ENCODE measurements around the gene TTK. TPM values are rescaled to one million over a fixed set of nuclear protein-coding genes. Genes with fewer than 3 reads are reported as not detected.

Gene TTK
- polyA plus RNA-seq, 3 donors = not detected

DNA sequence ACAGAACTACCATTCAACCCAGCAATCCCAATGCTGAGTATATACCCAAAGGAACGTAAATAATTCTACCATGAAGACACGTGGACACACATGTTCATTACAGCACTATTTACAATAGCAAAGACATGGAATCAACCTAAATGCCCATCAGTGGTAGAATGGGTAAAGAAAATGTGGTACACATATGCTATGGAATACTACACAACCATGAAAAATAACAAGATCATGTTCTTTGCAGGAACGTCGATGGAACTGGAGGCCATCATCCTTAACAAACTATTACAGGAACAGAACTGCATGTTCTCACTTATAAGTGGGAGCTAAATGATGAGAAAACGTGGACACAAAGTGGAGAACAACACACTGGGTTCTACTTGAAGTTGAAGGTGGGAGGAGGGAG is 34.7 kb upstream of the TTK start:
- TF ChIP-seq CTCF (IDR thresholded peaks at IDR 0.05) = no peak
- no peaks in the 10 kb centered on the region for H3K36me3 ChIP-seq (replicated peaks in 1 of 2; ENCODE audit: control insufficient read depth in 1 of 2, insufficient read depth in 2 of 2, low read length in 2 of 2)
- WGBS (ENCODE audit: insufficient coverage) = 100% methylated on average over 1 of the region's 5 CpGs
- no peaks in the 10 kb centered on the region for H3K27me3 ChIP-seq (ENCODE audit: control insufficient read depth in 2 of 2, insufficient read depth in 2 of 2, low read length in 2 of 2)
- Mint-ChIP-seq H3K27ac (no peak overlapping the region), H3K4me1 (no peaks in the 10 kb centered on the region), H3K27me3 (ENCODE audit: low read depth in 3 of 3) (peaks cover 1 to 7% (median 2%) of the 10 kb centered on the region in 3 donors), H3K9me3 (peaks cover 13 to 24% (median 19%) of the 10 kb centered on the region in 7 donors), H3K36me3 (no peaks in the 10 kb centered on the region), H3K4me3 (no peak overlapping the region)
- no peak overlapping the region for H3K9ac ChIP-seq (ENCODE audit: insufficient read depth, low read length, poor library complexity, severe bottlenecking)
- no peak overlapping the region for H2AFZ ChIP-seq (ENCODE audit: insufficient read depth, low read depth, low read length, poor library complexity, severe bottlenecking)
- no peak overlapping the region for H3K4me2 ChIP-seq (replicated peaks; ENCODE audit: extremely low read depth, low read length, poor library complexity, severe bottlenecking)
- no peaks in the 10 kb centered on the region for H3K79me2 ChIP-seq (ENCODE audit: insufficient read depth, low read length)
- H3K9me3 ChIP-seq (replicated peaks in 1 of 2; ENCODE audit: control insufficient read depth in 1 of 2, insufficient read depth in 1 of 2, low read length in 2 of 2) = peaks cover 6 to 9% of the 10 kb centered on the region in 2 donors
- H3K27ac ChIP-seq (ENCODE audit: low read depth in 1 of 2, low read length in 2 of 2) = no peak overlapping the region
- H3K4me3 ChIP-seq (replicated peaks in 1 of 3; ENCODE audit: low read depth in 2 of 3, low read length in 3 of 3) = no peak overlapping the region
- H4K20me1 ChIP-seq (ENCODE audit: insufficient read depth, low read length) = no peaks in the 10 kb centered on the region
- H3K4me1 ChIP-seq (ENCODE audit: control insufficient read depth in 1 of 2, insufficient read depth in 2 of 2, low read length in 2 of 2) = no peaks in the 10 kb centered on the region
- no peak for DNase-seq
- intact Hi-C loops (cut with micrococcal nuclease) = no loop called here

GRCh38 chr6:79971193-79971592 is 33.3 kb upstream of the TTK start:
- H2AFZ ChIP-seq (ENCODE audit: insufficient read depth, low read depth, low read length, poor library complexity, severe bottlenecking) = no peak overlapping the region
- no peaks in the 10 kb centered on the region for H3K36me3 Mint-ChIP-seq
- H3K27ac Mint-ChIP-seq = no peak overlapping the region
- H3K36me3 ChIP-seq (replicated peaks in 1 of 2; ENCODE audit: control insufficient read depth in 1 of 2, insufficient read depth in 2 of 2, low read length in 2 of 2) = no peaks in the 10 kb centered on the region
- DNase-seq = no peak
- H4K20me1 ChIP-seq (ENCODE audit: insufficient read depth, low read length) = no peaks in the 10 kb centered on the region
- H3K9me3 ChIP-seq (replicated peaks in 1 of 2; ENCODE audit: control insufficient read depth in 1 of 2, insufficient read depth in 1 of 2, low read length in 2 of 2) = peaks cover 4 to 6% of the 10 kb centered on the region in 2 donors
- H3K9me3 Mint-ChIP-seq = peaks cover 16 to 26% (median 19%) of the 10 kb centered on the region in 7 donors
- no peak overlapping the region for H3K4me3 ChIP-seq (replicated peaks in 1 of 3; ENCODE audit: low read depth in 2 of 3, low read length in 3 of 3)
- H3K27me3 Mint-ChIP-seq (ENCODE audit: low read depth in 3 of 3) = peaks cover 1 to 4% (median 2%) of the 10 kb centered on the region in 3 donors
- H3K27me3 ChIP-seq (ENCODE audit: control insufficient read depth in 2 of 2, insufficient read depth in 2 of 2, low read length in 2 of 2) = no peaks in the 10 kb centered on the region
- no peaks in the 10 kb centered on the region for H3K4me1 ChIP-seq (ENCODE audit: control insufficient read depth in 1 of 2, insufficient read depth in 2 of 2, low read length in 2 of 2)
- H3K27ac ChIP-seq (ENCODE audit: low read depth in 1 of 2, low read length in 2 of 2) = no peak overlapping the region
- no peaks in the 10 kb centered on the region for H3K79me2 ChIP-seq (ENCODE audit: insufficient read depth, low read length)
- intact Hi-C loops (cut with micrococcal nuclease) = no loop called here
- no peaks in the 10 kb centered on the region for H3K4me1 Mint-ChIP-seq
- H3K4me2 ChIP-seq (replicated peaks; ENCODE audit: extremely low read depth, low read length, poor library complexity, severe bottlenecking) = no peak overlapping the region
- H3K9ac ChIP-seq (ENCODE audit: insufficient read depth, low read length, poor library complexity, severe bottlenecking) = no peak overlapping the region
- H3K4me3 Mint-ChIP-seq = no peak overlapping the region
- no peak for TF ChIP-seq CTCF (IDR thresholded peaks at IDR 0.05)
